Keratinocyte (primary cell): ENCODE data around the gene DOCK3. TPM values are rescaled to one million over a fixed set of nuclear protein-coding genes. Genes with fewer than 3 reads are reported as not detected.

Source experiments
- DNase-seq: peaks from one replicate; pipeline ENCODE4 v3.0.0-alpha.2; 2011; ENCODE audit warnings: low read depth, missing footprints, low spot score
- FAIRE-seq: peaks from 2 replicates; lab custom pipeline; 2011; peaks lifted over from hg19 to GRCh38; lab: Jason Lieb, UNC
- H2AFZ ChIP-seq: 2 replicates; pipeline ENCODE4 v1.6.0; 2012; ENCODE audit warnings: low read length, control low read depth, inconsistent platforms; ENCODE audit not compliant: control insufficient read depth
- H3K27ac ChIP-seq: 2 replicates; pipeline ENCODE4 v1.5.1; 2011; ENCODE audit warnings: low read length; ENCODE audit not compliant: control insufficient read depth, insufficient read depth
- H3K27me3 ChIP-seq: 3 replicates; pipeline ENCODE4 v1.6.0; 2011; ENCODE audit warnings: low read length; ENCODE audit not compliant: control insufficient read depth, insufficient read depth; ENCODE audit errors: extremely low read depth
- H3K36me3 ChIP-seq, 2 experiments: 2 replicates in 1 of 2; 3 replicates in 1 of 2; pipeline ENCODE4 v1.5.1; 2011; ENCODE audit warnings: low read length in 2 of 2, mild to moderate bottlenecking in 1 of 2; ENCODE audit not compliant: control insufficient read depth in 2 of 2, insufficient read depth in 2 of 2; ENCODE audit errors: extremely low read depth in 1 of 2
- H3K4me1 ChIP-seq: 3 replicates; pipeline ENCODE4 v1.5.1; 2011; ENCODE audit warnings: low read length; ENCODE audit not compliant: control insufficient read depth, insufficient read depth; ENCODE audit errors: extremely low read depth
- H3K4me2 ChIP-seq: 3 replicates; pipeline ENCODE4 v1.6.0; 2011; ENCODE audit warnings: low read depth, low read length; ENCODE audit not compliant: control insufficient read depth, insufficient read depth; ENCODE audit errors: extremely low read depth
- H3K4me3 ChIP-seq, 3 experiments: fragments of 200-600 bp in 1 of 3; sonication (generic) in 1 of 3; 2 replicates in 2 of 3; 3 replicates in 1 of 3; pipeline ENCODE4 v1.5.1; 2011 to 2016; ENCODE audit warnings: low read length in 3 of 3, mild to moderate bottlenecking in 3 of 3, control low read depth in 2 of 3, inconsistent platforms in 1 of 3, low read depth in 1 of 3, mixed read lengths in 1 of 3, mixed run types in 1 of 3, moderate library complexity in 1 of 3; ENCODE audit not compliant: control insufficient read depth in 2 of 3, insufficient read depth in 2 of 3; ENCODE audit errors: extremely low read depth in 1 of 3
- H3K79me2 ChIP-seq: 2 replicates; pipeline ENCODE4 v1.6.0; 2012; ENCODE audit warnings: low read length; ENCODE audit not compliant: control insufficient read depth, insufficient read depth
- H3K9ac ChIP-seq: 3 replicates; pipeline ENCODE4 v1.6.0; 2011; ENCODE audit warnings: low read length; ENCODE audit not compliant: control insufficient read depth, insufficient read depth; ENCODE audit errors: extremely low read depth
- H3K9me1 ChIP-seq: 3 replicates; pipeline ENCODE4 v1.6.0; 2011; ENCODE audit warnings: low read length; ENCODE audit not compliant: control insufficient read depth, insufficient read depth; ENCODE audit errors: extremely low read depth
- H3K9me3 ChIP-seq: 2 replicates; pipeline ENCODE4 v1.5.1; 2012; ENCODE audit warnings: low read depth, low read length; ENCODE audit not compliant: control insufficient read depth
- H4K20me1 ChIP-seq: 3 replicates; pipeline ENCODE4 v1.6.0; 2011; ENCODE audit warnings: low read length; ENCODE audit not compliant: control insufficient read depth, insufficient read depth; ENCODE audit errors: extremely low read depth
- CTCF ChIP-seq, 3 experiments: IDR thresholded peaks in 1 of 3; conservative IDR thresholded peaks in 1 of 3; optimal IDR thresholded peaks in 1 of 3; 2 replicates in 2 of 3; 3 replicates in 1 of 3; pipeline versions ENCODE3 to v1.5.1; 2011; ENCODE audit warnings: low read length in 3 of 3, mild to moderate bottlenecking in 3 of 3, moderate library complexity in 2 of 3, control low read depth in 1 of 3, inconsistent platforms in 1 of 3; ENCODE audit not compliant: insufficient read depth in 2 of 3; ENCODE audit errors: extremely low read depth in 1 of 3
- EZH2 ChIP-seq: IDR thresholded peaks from one replicate; pipeline ENCODE4 v1.6.1; 2012; ENCODE audit warnings: inconsistent platforms, mild to moderate bottlenecking, low read length, moderate library complexity
- dilution Hi-C: fragments of 300-500 bp; cut with MboI; formaldehyde crosslinking; loops from one replicate; pipeline ENCODE4 v1.7.0; 2020; ENCODE audit warnings: low sequenced_read_pairs; ENCODE audit not compliant: extremely low pct_ligation_motif_present
- polyA plus RNA-seq, 5 experiments: library from polyadenylated mRNA; depleted of rRNA in 3 of 5; stranded (reverse) in 3 of 5; stranded (forward) in 1 of 5; unstranded in 1 of 5; fragments of >200 nt; gene quantifications; 1 replicate in 1 of 5; 2 replicates in 3 of 5; 3 replicates in 1 of 5; pipeline versions ENCODE4 v1.2.1 to v1.2.3, GENCODE V29; 2011 to 2012; ENCODE audit warnings: missing spikeins in 2 of 5, low read depth in 1 of 5, low replicate concordance in 1 of 5

DOCK3 gene
- polyA plus RNA-seq, 1 donor (not counting 4 experiments of a cell fraction or from before 2014, with no cell fraction given): 0.10 TPM

- DNase-seq (no peak), FAIRE-seq (peak; percentile 93)
- TF ChIP-seq CTCF (optimal IDR thresholded peaks at IDR 0.05 in 1 of 3, IDR thresholded peaks at IDR 0.05 in 1 of 3, conservative IDR thresholded peaks at IDR 0.05 in 1 of 3; ENCODE audit: extremely low read depth in 1 of 3, insufficient read depth in 2 of 3, low read length in 3 of 3) (peak in 2 of 3 experiments; percentile 66 to 79), EZH2 (no peak)
- H3K4me3 ChIP-seq: peak overlapping the region in 1 of 3 experiments; percentile 24
- peak overlapping the region; percentile 15 for H3K27ac ChIP-seq
- H3K4me1 ChIP-seq: peaks cover 49% of the 10 kb centered on the region
- H3K9me3 ChIP-seq: no peaks in the 10 kb centered on the region
- peaks cover 19% of the 10 kb centered on the region for H4K20me1 ChIP-seq
- dilution Hi-C loops: loop anchor here (25.0 kb wide), 1 partner anchor 776 kb away; the partner anchor contains the start of genes CISH and MAPKAPK3
- H3K9me1 ChIP-seq: no peaks in the 10 kb centered on the region
- H3K79me2 ChIP-seq: peaks cover 59% of the 10 kb centered on the region
- H3K9ac ChIP-seq: no peak overlapping the region
- peak overlapping the region; percentile 67 for H3K4me2 ChIP-seq
- H3K36me3 ChIP-seq: peaks cover 20 to 41% of the 10 kb centered on the region in 2 experiments
- H3K27me3 ChIP-seq: no peaks in the 10 kb centered on the region
- H2AFZ ChIP-seq: no peak overlapping the region
Measured at GRCh38 chr3:51388286-51389029, 713.7 kb downstream of the DOCK3 start.

GRCh38 chr3:51389423-51390183 lies 714.9 kb downstream of the DOCK3 start:
- peaks cover 63% of the 10 kb centered on the region for H3K79me2 ChIP-seq
- TF ChIP-seq EZH2 (no peak), CTCF (optimal IDR thresholded peaks at IDR 0.05 in 1 of 3, IDR thresholded peaks at IDR 0.05 in 1 of 3, conservative IDR thresholded peaks at IDR 0.05 in 1 of 3; ENCODE audit: extremely low read depth in 1 of 3, insufficient read depth in 2 of 3, low read length in 3 of 3) (peak in 2 of 3 experiments; percentile 82 to 88)
- H3K27me3 ChIP-seq: no peaks in the 10 kb centered on the region
- H3K4me1 ChIP-seq: peaks cover 46% of the 10 kb centered on the region
- peaks cover 26% of the 10 kb centered on the region for H4K20me1 ChIP-seq
- H3K9me3 ChIP-seq: no peaks in the 10 kb centered on the region
- no peaks in the 10 kb centered on the region for H3K9me1 ChIP-seq
- DNase-seq: no peak
- H3K9ac ChIP-seq: no peak overlapping the region
- H2AFZ ChIP-seq: no peak overlapping the region
- H3K4me2 ChIP-seq: no peak overlapping the region
- dilution Hi-C loops: loop anchor here (25.0 kb wide), 1 partner anchor 777 kb away; the partner anchor contains the start of genes CISH and MAPKAPK3
- no peak overlapping the region for H3K27ac ChIP-seq
- no peak overlapping the region for H3K4me3 ChIP-seq
- H3K36me3 ChIP-seq: peaks cover 22 to 48% of the 10 kb centered on the region in 2 experiments
- no peak for FAIRE-seq
